ENCODE measurements around the gene HOATZ. TPM values are rescaled to one million over a fixed set of nuclear protein-coding genes. Genes with fewer than 3 reads are reported as not detected.

The HOATZ gene
- total RNA-seq, 4 donors from 2014 or later: not detected

DNA sequence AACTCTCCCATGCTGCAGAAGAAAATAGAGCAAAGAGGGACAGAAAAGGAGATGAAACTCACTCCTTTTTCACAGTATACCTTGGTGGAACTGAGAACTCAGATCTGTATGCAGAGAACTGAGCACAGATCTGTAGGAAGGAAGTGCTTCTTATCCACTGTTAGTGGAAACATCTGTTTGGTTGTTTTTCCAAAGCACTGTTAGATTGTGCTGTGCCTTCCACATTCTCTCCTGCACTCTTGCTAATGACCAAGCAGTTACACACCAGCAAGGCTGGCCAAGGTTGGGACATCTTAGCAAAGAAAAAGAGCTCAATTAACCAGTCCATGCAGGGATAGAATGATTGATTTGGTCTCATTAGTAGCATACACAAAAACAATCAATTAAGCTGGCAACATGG is 67.6 kb downstream of the HOATZ start:
- in situ Hi-C loops (cut with MboI; ENCODE audit: low pct_ligation_motif_present in 1 of 4, low pct_unique_long_range_greater_than_20kb in 1 of 4, low sequenced_read_pairs in 3 of 4): loop anchor here in 2 of 4 donors (10.0 kb wide), 2 partner anchors 203 to 263 kb away; no protein-coding TSS in a partner anchor
- no peaks in the 10 kb centered on the region for H3K27me3 ChIP-seq
- H3K36me3 ChIP-seq: no peaks in the 10 kb centered on the region
- no peak overlapping the region for H3K27ac ChIP-seq
- no peaks in the 10 kb centered on the region for H3K9me3 ChIP-seq
- TF ChIP-seq POLR2AphosphoS5 (IDR thresholded peaks at IDR 0.05) (no peak), POLR2A (IDR thresholded peaks at IDR 0.05) (no peak), CTCF (IDR thresholded peaks at IDR 0.05) (no peak), EP300 (IDR thresholded peaks at IDR 0.05; ENCODE audit: low read depth) (no peak)
- no peak for DNase-seq
- H3K4me3 ChIP-seq: no peak overlapping the region
- intact Hi-C loops (cut with DNase I; ENCODE audit: low total_unique reads): no loop called here
- no peaks in the 10 kb centered on the region for H3K4me1 ChIP-seq

DNA sequence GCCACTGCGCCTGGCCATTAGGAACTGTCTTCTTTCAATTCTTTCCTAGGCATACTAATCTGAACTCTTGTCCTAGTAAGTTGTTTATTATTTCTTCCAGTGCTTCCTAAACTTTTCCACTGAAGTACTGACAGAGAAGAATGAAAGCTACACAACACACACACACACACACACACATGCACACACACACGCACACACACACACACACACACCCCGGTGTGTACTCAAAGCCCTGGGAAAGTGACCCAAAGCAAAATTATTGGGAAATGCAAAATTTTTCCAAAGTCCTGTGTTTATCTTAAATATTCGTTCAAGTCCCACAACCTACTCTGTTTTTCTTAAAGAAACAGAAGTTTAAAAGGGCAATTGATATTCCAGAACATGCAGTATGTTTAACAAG is 68.3 kb downstream of the HOATZ start:
- in situ Hi-C loops (cut with MboI; ENCODE audit: low pct_ligation_motif_present in 1 of 4, low pct_unique_long_range_greater_than_20kb in 1 of 4, low sequenced_read_pairs in 3 of 4) (loop anchor here in 2 of 4 donors (10.0 kb wide), 2 partner anchors 202 to 262 kb away; no protein-coding TSS in a partner anchor), intact Hi-C loops (cut with DNase I; ENCODE audit: low total_unique reads) (no loop called here)
- H3K36me3 ChIP-seq: no peaks in the 10 kb centered on the region
- no peaks in the 10 kb centered on the region for H3K4me1 ChIP-seq
- H3K4me3 ChIP-seq: no peak overlapping the region
- TF ChIP-seq POLR2AphosphoS5 (IDR thresholded peaks at IDR 0.05) (no peak), EP300 (IDR thresholded peaks at IDR 0.05; ENCODE audit: low read depth) (no peak), CTCF (IDR thresholded peaks at IDR 0.05) (no peak), POLR2A (IDR thresholded peaks at IDR 0.05) (no peak)
- 67 to 74% methylated on average over 3 to 4 of the region's 4 CpGs for WGBS, 2 donors (ENCODE audit: low coverage in 1 of 2)
- no peaks in the 10 kb centered on the region for H3K27me3 ChIP-seq
- no peak for DNase-seq
- H3K27ac ChIP-seq: no peak overlapping the region
- H3K9me3 ChIP-seq: no peaks in the 10 kb centered on the region

- in situ Hi-C loops (cut with MboI; ENCODE audit: low pct_ligation_motif_present in 1 of 4, low pct_unique_long_range_greater_than_20kb in 1 of 4, low sequenced_read_pairs in 3 of 4) (loop anchor here in 2 of 4 donors (5.0 to 10.0 kb wide), 3 partner anchors 199 to 259 kb away; no protein-coding TSS in a partner anchor), intact Hi-C loops (cut with DNase I; ENCODE audit: low total_unique reads) (no loop called here)
- Histone ChIP-seq H3K36me3 (no peaks in the 10 kb centered on the region), H3K4me3 (no peak overlapping the region), H3K27me3 (no peaks in the 10 kb centered on the region), H3K27ac (no peak overlapping the region), H3K4me1 (no peaks in the 10 kb centered on the region), H3K9me3 (no peaks in the 10 kb centered on the region)
- 51% methylated on average over 2 of the region's 2 CpGs; no CpG with 5 or more reads in 1 of the 2 donors for WGBS, 2 donors (ENCODE audit: low coverage in 1 of 2)
- no peak for DNase-seq
- TF ChIP-seq POLR2AphosphoS5 (IDR thresholded peaks at IDR 0.05): no peak
- TF ChIP-seq POLR2A (IDR thresholded peaks at IDR 0.05): no peak
- no peak for TF ChIP-seq EP300 (IDR thresholded peaks at IDR 0.05; ENCODE audit: low read depth)
- no peak for TF ChIP-seq CTCF (IDR thresholded peaks at IDR 0.05)
These were observed 70.8 kb downstream of the HOATZ start for GRCh38 chr11:111585371-111585770.

GRCh38 chr11:111586388-111586831 is 71.8 kb downstream of the HOATZ start:
- no peaks in the 10 kb centered on the region for H3K4me1 ChIP-seq
- intact Hi-C loops (cut with DNase I; ENCODE audit: low total_unique reads) (no loop called here), in situ Hi-C loops (cut with MboI; ENCODE audit: low pct_ligation_motif_present in 1 of 4, low pct_unique_long_range_greater_than_20kb in 1 of 4, low sequenced_read_pairs in 3 of 4) (loop anchor here in 2 of 4 donors (5.0 to 10.0 kb wide), 3 partner anchors 198 to 258 kb away; no protein-coding TSS in a partner anchor)
- no peak overlapping the region for H3K4me3 ChIP-seq
- no peak overlapping the region for H3K27ac ChIP-seq
- no peaks in the 10 kb centered on the region for H3K9me3 ChIP-seq
- no peaks in the 10 kb centered on the region for H3K27me3 ChIP-seq
- TF ChIP-seq POLR2A (IDR thresholded peaks at IDR 0.05) (no peak), EP300 (IDR thresholded peaks at IDR 0.05; ENCODE audit: low read depth) (no peak), CTCF (IDR thresholded peaks at IDR 0.05) (peak; percentile 45 to 63 (median 54))
- no peaks in the 10 kb centered on the region for H3K36me3 ChIP-seq
- no peak for DNase-seq
- WGBS, 2 donors (ENCODE audit: low coverage in 1 of 2): 8 to 9% methylated on average over 1 of the region's 1 CpG

Small RNAs within 50 kb of the gene (small RNA-seq; reads per million reads assigned to genes)
- gene MIR34B (0 to 1.1 (median 0.53) reads per million in 4 donors), gene MIR34C (1.2 to 7.7 (median 3.2) reads per million in 4 donors)

Other genes starting within 250 kb of the HOATZ start
- gene POU2AF3, start 216.2 kb upstream of the HOATZ start, total RNA-seq: 1 to 10 TPM; 6.0 to 9.6 (median 7.1) TPM
- gene POU2AF1, start 135.5 kb upstream of the HOATZ start, total RNA-seq: 10 to 100 TPM in 1 of 4 donors, 1 to 10 TPM in 3; 1.4 to 19.8 (median 2.9) TPM
- not detected for gene BTG4, start 2.4 kb upstream of the HOATZ start, total RNA-seq
- gene LAYN, start 25.9 kb downstream of the HOATZ start, total RNA-seq: 10 to 100 TPM in 2 of 4 donors, 1 to 10 TPM in 2; 5.6 to 19.7 (median 10.3) TPM
- 10 to 100 TPM in 3 of 4 donors, 1 to 10 TPM in 1; 6.6 to 19.1 (median 16.2) TPM for gene SIK2, start 87.7 kb downstream of the HOATZ start, total RNA-seq

Measured in transverse colon (tissue), 4 donors.